Mesendoderm (in vitro differentiated cells): ENCODE results near the gene FYN.

Source experiments
- DNase-seq: peaks from one replicate; pipeline ENCODE4 v3.0.0; 2013
- H2AK5ac ChIP-seq: 2 replicates; pipeline ENCODE4 v1.6.1; 2013; ENCODE audit warnings: low read length, inconsistent platforms
- H2BK120ac ChIP-seq: 2 replicates; pipeline ENCODE4 v1.6.1; 2013; ENCODE audit warnings: low read depth, mild to moderate bottlenecking, low read length, moderate library complexity, mixed read lengths
- H2BK15ac ChIP-seq: replicated peaks from 2 replicates; pipeline ENCODE4 v1.6.1; 2013; ENCODE audit warnings: low read depth, mild to moderate bottlenecking, moderate library complexity
- H2BK5ac ChIP-seq: 2 replicates; pipeline ENCODE4 v1.6.1; 2013; ENCODE audit warnings: low read length, inconsistent platforms
- H3K18ac ChIP-seq: 2 replicates; pipeline ENCODE4 v1.6.1; 2013; ENCODE audit warnings: mild to moderate bottlenecking, low read length, mixed read lengths
- H3K23ac ChIP-seq: one replicate; pipeline ENCODE4 v1.6.1; 2013; ENCODE audit warnings: low read length
- H3K27ac ChIP-seq: 2 replicates; pipeline ENCODE4 v1.5.1; 2013; ENCODE audit warnings: low read depth, mild to moderate bottlenecking, inconsistent platforms, low read length, moderate library complexity
- H3K27me3 ChIP-seq: 2 replicates; pipeline ENCODE4 v1.6.1; 2013; ENCODE audit warnings: low read length, control low read depth, mild to moderate bottlenecking, inconsistent platforms; ENCODE audit not compliant: insufficient read depth, poor library complexity
- H3K36me3 ChIP-seq: 2 replicates; pipeline ENCODE4 v1.6.1; 2013; ENCODE audit warnings: low read length, inconsistent platforms; ENCODE audit not compliant: control insufficient read depth, insufficient read depth
- H3K4ac ChIP-seq: one replicate; pipeline ENCODE4 v1.6.1; 2013; ENCODE audit warnings: low read depth, mild to moderate bottlenecking, low read length, moderate library complexity
- H3K4me1 ChIP-seq: 2 replicates; pipeline ENCODE4 v1.6.1; 2013; ENCODE audit warnings: low read depth, low read length, inconsistent platforms; ENCODE audit not compliant: control insufficient read depth
- H3K4me2 ChIP-seq: 2 replicates; pipeline ENCODE4 v1.6.1; 2013; ENCODE audit warnings: low read length
- H3K4me3 ChIP-seq: 2 replicates; pipeline ENCODE4 v1.5.1; 2013; ENCODE audit warnings: mild to moderate bottlenecking, low read length
- H3K56ac ChIP-seq: one replicate; pipeline ENCODE4 v1.6.1; 2013; ENCODE audit warnings: low read length
- H3K79me1 ChIP-seq: 2 replicates; pipeline ENCODE4 v1.6.1; 2013; ENCODE audit warnings: low read length, inconsistent platforms
- H3K79me2 ChIP-seq: 2 replicates; pipeline ENCODE4 v1.6.1; 2013; ENCODE audit warnings: mild to moderate bottlenecking, low read length; ENCODE audit not compliant: control insufficient read depth, insufficient read depth
- H3K9ac ChIP-seq: 2 replicates; pipeline ENCODE4 v1.6.1; 2013; ENCODE audit warnings: low read length, inconsistent platforms
- H4K5ac ChIP-seq: one replicate; pipeline ENCODE4 v1.6.1; 2013; ENCODE audit warnings: low read length
- H4K8ac ChIP-seq: one replicate; pipeline ENCODE4 v1.6.1; 2013; ENCODE audit warnings: low read depth, mild to moderate bottlenecking, control low read depth, low read length, moderate library complexity
- WGBS: extraction: QIAGEN DNeasy Blood & Tissue Kit; methylation state at CpG from one replicate; pipeline ENCODE4 v1.1.7; 2013; ENCODE audit warnings: low lambda C conversion rate, missing lambda C conversion rate; ENCODE audit not compliant: insufficient coverage; ENCODE audit errors: extremely low coverage; 5-methylcytosine and 5-hydroxymethylcytosine counted together

Gene FYN

DNA sequence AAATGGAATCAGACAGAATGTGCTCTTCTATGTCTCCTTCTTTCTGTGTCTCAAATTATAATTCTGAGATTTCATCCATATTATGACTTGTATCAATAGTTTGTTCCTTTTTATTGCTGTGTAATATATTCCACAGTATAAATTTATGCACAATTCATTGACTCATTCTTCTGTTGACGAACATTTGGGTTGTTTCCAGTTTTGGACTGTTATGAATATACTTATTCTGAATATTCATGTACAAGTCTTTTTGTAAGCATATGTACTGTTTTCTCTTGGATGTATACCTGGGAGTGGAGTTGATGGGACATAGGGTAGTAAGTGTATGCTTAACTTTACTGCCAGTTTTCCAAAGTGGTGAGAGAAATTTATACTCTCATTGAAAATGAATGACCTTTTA, 239.4 kb downstream of the FYN start:
- H3K23ac ChIP-seq, result no peak overlapping the region
- H3K27me3 ChIP-seq, result no peaks in the 10 kb centered on the region
- DNase-seq, result no peak
- no peak overlapping the region for H4K8ac ChIP-seq
- no CpG with 5 or more reads among the region's 1 CpG for WGBS
- H3K9ac ChIP-seq, result no peak overlapping the region
- H2BK5ac ChIP-seq, result no peak overlapping the region
- H3K18ac ChIP-seq, result no peak overlapping the region
- H3K56ac ChIP-seq, result no peak overlapping the region
- H3K79me1 ChIP-seq, result no peaks in the 10 kb centered on the region
- no peak overlapping the region for H2AK5ac ChIP-seq
- no peaks in the 10 kb centered on the region for H3K36me3 ChIP-seq
- H3K4me3 ChIP-seq, result no peak overlapping the region
- no peak overlapping the region for H4K5ac ChIP-seq
- H2BK15ac ChIP-seq, result no peak overlapping the region
- no peak overlapping the region for H3K4me2 ChIP-seq
- H3K4ac ChIP-seq, result no peak overlapping the region
- H3K27ac ChIP-seq, result no peak overlapping the region
- H3K4me1 ChIP-seq, result no peaks in the 10 kb centered on the region
- no peak overlapping the region for H2BK120ac ChIP-seq
- no peaks in the 10 kb centered on the region for H3K79me2 ChIP-seq

DNA sequence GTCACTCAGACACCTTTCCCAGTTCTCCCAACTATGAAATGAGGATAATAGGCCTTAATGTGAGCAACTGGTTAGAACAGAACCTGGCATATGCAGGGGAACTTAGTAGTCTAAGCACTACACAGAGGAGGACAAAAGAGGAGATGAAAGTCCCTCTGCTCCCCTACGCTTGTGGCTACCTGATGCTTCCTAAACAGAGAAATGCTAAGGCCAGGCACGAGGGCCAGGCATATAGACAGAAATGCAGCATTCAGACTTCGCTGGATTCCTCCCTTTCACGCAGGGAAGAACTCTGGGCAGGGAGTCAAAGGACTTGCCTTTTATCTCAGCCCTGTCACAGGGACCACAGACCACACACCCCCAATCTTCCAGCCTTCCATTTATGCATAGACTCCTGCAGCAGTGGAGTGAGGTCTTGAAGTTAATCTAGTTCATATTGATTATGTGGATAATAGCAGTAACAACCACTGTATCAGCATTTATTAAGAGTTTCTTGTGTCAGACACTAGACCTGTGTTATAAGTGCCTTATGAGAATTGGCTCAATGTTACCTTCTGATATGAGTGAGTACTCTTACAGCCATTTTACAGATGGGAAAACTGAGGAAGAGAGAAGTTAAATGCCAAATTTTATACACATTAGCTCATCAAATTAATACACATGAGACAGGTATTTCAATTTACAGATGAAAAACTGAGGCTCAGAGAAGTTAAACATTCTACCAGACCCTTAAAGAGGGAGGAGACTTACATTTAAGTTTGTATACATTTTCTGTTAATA, 240.6 kb downstream of the FYN start:
- Histone ChIP-seq H4K8ac (no peak overlapping the region), H3K79me2 (no peaks in the 10 kb centered on the region), H3K9ac (no peak overlapping the region), H3K4me2 (no peak overlapping the region), H3K36me3 (no peaks in the 10 kb centered on the region), H2BK15ac (no peak overlapping the region), H3K18ac (no peak overlapping the region), H3K79me1 (no peaks in the 10 kb centered on the region), H3K27me3 (no peaks in the 10 kb centered on the region), H3K4me1 (no peaks in the 10 kb centered on the region), H3K23ac (no peak overlapping the region), H2AK5ac (no peak overlapping the region), H2BK5ac (no peak overlapping the region), H3K4ac (no peak overlapping the region), H2BK120ac (no peak overlapping the region), H3K56ac (no peak overlapping the region), H4K5ac (no peak overlapping the region), H3K27ac (no peak overlapping the region), H3K4me3 (no peak overlapping the region)
- WGBS, result no CpG with 5 or more reads among the region's 4 CpGs
- no peak for DNase-seq

DNA sequence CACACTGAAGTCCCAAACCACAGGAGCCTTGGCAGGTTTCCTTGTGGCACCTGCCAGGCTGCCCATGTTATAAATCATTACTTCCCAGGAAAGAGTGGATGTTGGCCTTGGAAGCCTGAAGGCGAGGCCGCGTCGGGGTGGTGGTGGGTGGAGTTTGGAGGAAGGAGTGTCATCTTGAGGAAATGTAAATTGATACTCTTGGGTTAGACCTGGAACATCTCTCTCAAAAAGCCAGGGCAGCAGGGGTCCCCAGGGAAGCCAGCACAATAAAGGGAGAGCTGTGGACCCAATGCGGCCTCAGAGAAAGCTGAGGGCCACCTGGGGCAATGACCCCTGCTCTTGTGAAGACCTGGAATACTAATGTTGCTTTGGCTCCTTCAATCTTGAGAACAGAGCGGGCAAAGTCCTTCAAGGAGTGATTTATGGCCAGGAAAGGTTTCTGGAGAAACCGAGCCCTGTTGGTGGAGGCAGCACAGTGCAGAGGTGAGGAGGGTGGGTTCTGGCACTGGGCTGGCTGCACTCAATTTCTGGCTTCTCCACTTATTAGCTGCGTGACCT, 241.3 kb downstream of the FYN start:
- H3K56ac ChIP-seq, result no peak overlapping the region
- no peak overlapping the region for H4K5ac ChIP-seq
- H2BK15ac ChIP-seq, result no peak overlapping the region
- H4K8ac ChIP-seq, result no peak overlapping the region
- H2BK5ac ChIP-seq, result no peak overlapping the region
- no peak overlapping the region for H3K4me2 ChIP-seq
- no peak overlapping the region for H2BK120ac ChIP-seq
- H3K79me1 ChIP-seq, result no peaks in the 10 kb centered on the region
- no peaks in the 10 kb centered on the region for H3K4me1 ChIP-seq
- H3K36me3 ChIP-seq, result no peaks in the 10 kb centered on the region
- no peaks in the 10 kb centered on the region for H3K79me2 ChIP-seq
- no peak overlapping the region for H3K27ac ChIP-seq
- H3K9ac ChIP-seq, result no peak overlapping the region
- WGBS, result no CpG with 5 or more reads among the region's 8 CpGs
- no peak overlapping the region for H3K4ac ChIP-seq
- peak; percentile 51 for DNase-seq
- no peak overlapping the region for H3K23ac ChIP-seq
- no peak overlapping the region for H3K18ac ChIP-seq
- no peaks in the 10 kb centered on the region for H3K27me3 ChIP-seq
- no peak overlapping the region for H2AK5ac ChIP-seq
- H3K4me3 ChIP-seq, result no peak overlapping the region

DNA sequence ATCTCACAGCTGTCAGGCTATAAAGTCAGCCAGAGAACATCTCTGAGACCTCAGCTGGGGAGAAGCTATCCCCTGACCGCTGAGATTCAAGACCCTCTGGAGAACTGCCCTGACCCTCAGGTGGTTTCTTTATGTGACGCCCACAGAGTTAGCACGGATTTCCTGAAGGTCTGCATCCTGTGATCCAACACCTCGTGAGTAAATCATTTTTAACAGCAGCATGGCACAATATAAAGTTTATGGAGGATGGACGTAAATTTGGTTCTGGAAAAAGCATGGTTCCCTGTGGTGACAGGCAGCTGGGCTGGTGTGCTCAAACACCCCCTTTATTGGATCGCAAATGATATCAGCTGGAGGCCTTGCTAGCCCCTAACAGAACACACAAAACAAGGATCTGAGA, 242.2 kb downstream of the FYN start:
- DNase-seq, result no peak

DNA sequence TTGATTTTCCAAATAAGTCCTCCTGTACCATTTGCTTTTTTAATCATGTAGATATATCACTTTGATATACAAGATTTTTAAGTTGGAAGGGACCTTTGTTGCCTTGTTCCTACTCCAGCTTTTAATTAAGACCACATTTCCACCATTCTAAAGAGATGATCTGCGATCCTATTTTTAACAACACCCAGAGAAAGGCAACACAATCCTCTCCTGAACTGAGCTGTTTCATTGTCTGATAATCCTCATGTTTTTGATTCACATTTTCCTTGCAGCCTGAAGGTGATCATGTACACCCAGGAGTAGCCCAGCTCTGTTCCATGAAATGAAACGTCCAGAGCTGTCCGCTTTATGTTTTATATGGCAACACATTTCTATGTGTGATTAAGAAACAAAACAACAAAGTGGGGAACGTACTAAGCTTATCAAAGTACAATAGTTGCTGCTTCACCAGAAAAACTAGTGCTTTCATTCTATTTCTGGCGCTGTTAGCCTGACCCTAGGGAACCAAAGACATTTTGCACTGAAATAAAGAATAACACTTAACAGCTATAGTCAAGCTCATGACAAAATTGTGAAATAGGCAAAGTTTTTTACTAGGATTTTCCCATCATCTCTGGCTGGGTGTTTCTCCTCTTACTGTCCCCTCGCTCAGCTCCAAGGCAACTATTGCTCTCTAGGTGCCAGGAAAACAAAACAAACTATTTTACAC, 245.0 kb downstream of the FYN start:
- Histone ChIP-seq H3K4ac (no peak overlapping the region), H4K5ac (no peak overlapping the region), H3K23ac (no peak overlapping the region), H2AK5ac (no peak overlapping the region), H3K4me3 (no peak overlapping the region), H3K27ac (no peak overlapping the region), H3K18ac (no peak overlapping the region), H3K4me1 (no peaks in the 10 kb centered on the region), H4K8ac (no peak overlapping the region), H3K56ac (no peak overlapping the region), H3K9ac (no peak overlapping the region), H3K27me3 (no peaks in the 10 kb centered on the region), H3K4me2 (no peak overlapping the region), H2BK15ac (no peak overlapping the region), H2BK120ac (no peak overlapping the region), H3K79me1 (no peaks in the 10 kb centered on the region), H3K36me3 (no peaks in the 10 kb centered on the region), H3K79me2 (no peaks in the 10 kb centered on the region), H2BK5ac (no peak overlapping the region)
- WGBS, result no CpG with 5 or more reads among the region's 6 CpGs
- DNase-seq, result no peak

More for the DNA sequence above, 242.2 kb downstream of the FYN start:
- H3K18ac ChIP-seq, result no peak overlapping the region
- WGBS, result no CpG with 5 or more reads among the region's 6 CpGs
- no peak overlapping the region for H3K9ac ChIP-seq
- H3K4me2 ChIP-seq, result no peak overlapping the region
- no peak overlapping the region for H3K56ac ChIP-seq
- H3K23ac ChIP-seq, result no peak overlapping the region
- H2BK5ac ChIP-seq, result no peak overlapping the region
- no peak overlapping the region for H4K8ac ChIP-seq
- no peak overlapping the region for H3K4ac ChIP-seq
- no peak overlapping the region for H3K4me3 ChIP-seq
- no peak overlapping the region for H3K27ac ChIP-seq
- no peak overlapping the region for H4K5ac ChIP-seq
- H3K79me2 ChIP-seq, result no peaks in the 10 kb centered on the region
- H2BK120ac ChIP-seq, result no peak overlapping the region
- no peaks in the 10 kb centered on the region for H3K4me1 ChIP-seq
- no peaks in the 10 kb centered on the region for H3K36me3 ChIP-seq
- H3K79me1 ChIP-seq, result no peaks in the 10 kb centered on the region
- no peaks in the 10 kb centered on the region for H3K27me3 ChIP-seq
- H2AK5ac ChIP-seq, result no peak overlapping the region
- no peak overlapping the region for H2BK15ac ChIP-seq
